A549 (cell line): ENCODE results near the gene C1orf216.

Experiments
- BHLHE40 ChIP-seq: IDR thresholded peaks from 2 replicates; pipeline ENCODE4 v1.6.1; 2012; ENCODE audit warnings: low read depth, low read length, inconsistent platforms
- CHD2 ChIP-seq: fragments of 150-350 bp; IDR thresholded peaks from 2 replicates; pipeline ENCODE4 v1.6.1; 2014; ENCODE audit warnings: low read length; ENCODE audit not compliant: partially characterized antibody
- EP300 ChIP-seq, 2 experiments: fragments of >200 bp; sonication (Bioruptor Twin); formaldehyde crosslinking; IDR thresholded peaks; 2 replicates in 1 of 2; 3 replicates in 1 of 2; pipeline ENCODE4 v1.6.1; 2016 to 2017
- HOXB13 ChIP-seq: fragments of 250-450 bp; sonication (Bioruptor Pico); IDR thresholded peaks from 2 replicates; pipeline ENCODE4 v1.5.0; 2020; ENCODE audit warnings: low read depth, mild to moderate bottlenecking, moderate library complexity
- MAFK ChIP-seq: fragments of 450-650 bp; IDR thresholded peaks from 2 replicates; pipeline ENCODE4 v1.6.1; 2014; ENCODE audit not compliant: partially characterized antibody
- POLR2A ChIP-seq: IDR thresholded peaks from 2 replicates; pipeline ENCODE4 v1.6.1; 2012; ENCODE audit warnings: mild to moderate bottlenecking, low read length
- ZFP36 ChIP-seq: fragments of 450-650 bp; IDR thresholded peaks from 2 replicates; pipeline ENCODE4 v1.6.1; 2014; ENCODE audit warnings: borderline replicate concordance; ENCODE audit not compliant: partially characterized antibody
- ZSCAN20 ChIP-seq: fragments of 250-450 bp; sonication (Bioruptor Pico); IDR thresholded peaks from 2 replicates; pipeline ENCODE4 v1.8.0; 2022; ENCODE audit warnings: mild to moderate bottlenecking, moderate library complexity
- TF ChIP-seq, protein P1 (sequence below): fragments of >200 bp; sonication (Bioruptor Twin); formaldehyde crosslinking; IDR thresholded peaks from 3 replicates; pipeline ENCODE4 v1.5.1; 2016
- TF ChIP-seq, protein P2 (sequence below): IDR thresholded peaks from 2 replicates; pipeline ENCODE4 v1.6.1; 2012
- TF ChIP-seq, protein P3 (sequence below): fragments of 200-600 bp; sonication (generic); IDR thresholded peaks from 2 replicates; pipeline ENCODE4 v1.6.1; 2016; ENCODE audit warnings: antibody characterized with exemption, mild to moderate bottlenecking, moderate library complexity

DNA sequence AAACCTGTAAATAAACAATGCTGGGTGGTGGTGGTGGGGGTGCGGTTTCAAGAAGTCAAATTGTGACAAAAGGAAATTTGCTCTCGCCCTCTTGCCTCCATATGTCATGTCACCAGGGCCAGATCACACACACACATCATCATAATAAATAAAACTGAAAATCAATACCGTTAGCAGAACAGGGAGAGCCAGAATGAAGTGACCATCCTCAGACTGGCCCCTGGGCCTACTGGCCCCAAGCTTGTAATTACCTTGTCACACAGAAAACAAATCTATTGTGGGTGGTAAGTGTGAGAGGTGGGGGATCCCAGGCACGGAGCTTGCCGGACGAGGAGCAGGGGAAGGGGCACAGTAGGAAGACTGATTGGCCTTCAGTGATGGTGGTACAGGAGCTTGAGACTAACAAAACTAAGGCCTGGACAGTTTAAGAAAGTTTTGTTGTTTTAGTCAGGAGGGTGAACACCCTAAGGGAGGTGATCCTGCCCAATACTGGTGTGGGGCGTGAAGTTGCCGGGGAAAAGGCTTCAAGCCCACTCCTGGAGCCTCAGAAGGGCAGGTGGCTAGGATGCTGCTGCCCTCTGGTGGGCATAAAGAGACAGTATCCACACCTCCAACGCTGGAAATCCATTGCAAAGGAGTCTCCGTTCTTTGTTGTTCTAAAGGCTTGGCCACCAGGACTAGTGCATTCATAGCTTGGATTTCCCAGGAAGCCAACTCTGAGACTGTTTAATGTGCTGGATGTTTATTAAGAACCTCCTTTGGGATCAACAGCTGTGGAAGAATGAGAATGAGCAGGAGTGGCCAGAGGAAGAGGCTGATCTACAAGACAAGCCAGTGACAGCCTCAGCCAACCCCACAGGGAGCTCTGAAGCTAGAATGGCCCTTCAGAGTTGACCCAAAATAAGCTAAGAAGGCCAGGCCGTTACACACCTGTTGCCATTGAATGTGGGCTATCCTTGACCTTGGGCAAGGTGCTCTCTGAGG is 8.1 kb upstream of the C1orf216 start:
- TF ChIP-seq, protein P1, sequence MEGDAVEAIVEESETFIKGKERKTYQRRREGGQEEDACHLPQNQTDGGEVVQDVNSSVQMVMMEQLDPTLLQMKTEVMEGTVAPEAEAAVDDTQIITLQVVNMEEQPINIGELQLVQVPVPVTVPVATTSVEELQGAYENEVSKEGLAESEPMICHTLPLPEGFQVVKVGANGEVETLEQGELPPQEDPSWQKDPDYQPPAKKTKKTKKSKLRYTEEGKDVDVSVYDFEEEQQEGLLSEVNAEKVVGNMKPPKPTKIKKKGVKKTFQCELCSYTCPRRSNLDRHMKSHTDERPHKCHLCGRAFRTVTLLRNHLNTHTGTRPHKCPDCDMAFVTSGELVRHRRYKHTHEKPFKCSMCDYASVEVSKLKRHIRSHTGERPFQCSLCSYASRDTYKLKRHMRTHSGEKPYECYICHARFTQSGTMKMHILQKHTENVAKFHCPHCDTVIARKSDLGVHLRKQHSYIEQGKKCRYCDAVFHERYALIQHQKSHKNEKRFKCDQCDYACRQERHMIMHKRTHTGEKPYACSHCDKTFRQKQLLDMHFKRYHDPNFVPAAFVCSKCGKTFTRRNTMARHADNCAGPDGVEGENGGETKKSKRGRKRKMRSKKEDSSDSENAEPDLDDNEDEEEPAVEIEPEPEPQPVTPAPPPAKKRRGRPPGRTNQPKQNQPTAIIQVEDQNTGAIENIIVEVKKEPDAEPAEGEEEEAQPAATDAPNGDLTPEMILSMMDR: peak; percentile 73
- TF ChIP-seq POLR2A (no peak), BHLHE40 (no peak), MAFK (no peak), CHD2 (no peak), HOXB13 (CRISPR knock-in tag) (no peak), EP300 (IDR thresholded peaks at IDR 0.05) (no peak), ZSCAN20 (no peak), ZFP36 (no peak)
- TF ChIP-seq, protein P2, sequence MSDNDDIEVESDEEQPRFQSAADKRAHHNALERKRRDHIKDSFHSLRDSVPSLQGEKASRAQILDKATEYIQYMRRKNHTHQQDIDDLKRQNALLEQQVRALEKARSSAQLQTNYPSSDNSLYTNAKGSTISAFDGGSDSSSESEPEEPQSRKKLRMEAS: no peak
- TF ChIP-seq, protein P3, sequence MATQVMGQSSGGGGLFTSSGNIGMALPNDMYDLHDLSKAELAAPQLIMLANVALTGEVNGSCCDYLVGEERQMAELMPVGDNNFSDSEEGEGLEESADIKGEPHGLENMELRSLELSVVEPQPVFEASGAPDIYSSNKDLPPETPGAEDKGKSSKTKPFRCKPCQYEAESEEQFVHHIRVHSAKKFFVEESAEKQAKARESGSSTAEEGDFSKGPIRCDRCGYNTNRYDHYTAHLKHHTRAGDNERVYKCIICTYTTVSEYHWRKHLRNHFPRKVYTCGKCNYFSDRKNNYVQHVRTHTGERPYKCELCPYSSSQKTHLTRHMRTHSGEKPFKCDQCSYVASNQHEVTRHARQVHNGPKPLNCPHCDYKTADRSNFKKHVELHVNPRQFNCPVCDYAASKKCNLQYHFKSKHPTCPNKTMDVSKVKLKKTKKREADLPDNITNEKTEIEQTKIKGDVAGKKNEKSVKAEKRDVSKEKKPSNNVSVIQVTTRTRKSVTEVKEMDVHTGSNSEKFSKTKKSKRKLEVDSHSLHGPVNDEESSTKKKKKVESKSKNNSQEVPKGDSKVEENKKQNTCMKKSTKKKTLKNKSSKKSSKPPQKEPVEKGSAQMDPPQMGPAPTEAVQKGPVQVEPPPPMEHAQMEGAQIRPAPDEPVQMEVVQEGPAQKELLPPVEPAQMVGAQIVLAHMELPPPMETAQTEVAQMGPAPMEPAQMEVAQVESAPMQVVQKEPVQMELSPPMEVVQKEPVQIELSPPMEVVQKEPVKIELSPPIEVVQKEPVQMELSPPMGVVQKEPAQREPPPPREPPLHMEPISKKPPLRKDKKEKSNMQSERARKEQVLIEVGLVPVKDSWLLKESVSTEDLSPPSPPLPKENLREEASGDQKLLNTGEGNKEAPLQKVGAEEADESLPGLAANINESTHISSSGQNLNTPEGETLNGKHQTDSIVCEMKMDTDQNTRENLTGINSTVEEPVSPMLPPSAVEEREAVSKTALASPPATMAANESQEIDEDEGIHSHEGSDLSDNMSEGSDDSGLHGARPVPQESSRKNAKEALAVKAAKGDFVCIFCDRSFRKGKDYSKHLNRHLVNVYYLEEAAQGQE: no peak
